Lower leg skin (tissue), 4 donors: ENCODE results near the gene PTPN13. TPM values are rescaled to one million over a fixed set of nuclear protein-coding genes. Genes with fewer than 3 reads are reported as not detected.

Experiments
- DNase-seq, 2 donors: peaks; one replicate each; pipeline ENCODE4 v3.0.0-alpha.2; 2019; ENCODE audit warnings: low spot score in 2 of 2
- H3K4me3 ChIP-seq: fragments of 200-600 bp; sonication (generic); 2 replicates; pipeline ENCODE4 v1.5.1; 2017; ENCODE audit warnings: mild to moderate bottlenecking, low read depth; ENCODE audit not compliant: poor library complexity, severe bottlenecking
- POLR2A ChIP-seq, 2 donors: fragments of 450-650 bp; IDR thresholded peaks; one replicate each; pipeline ENCODE4 v1.6.1; 2016 to 2017; ENCODE audit warnings: antibody characterized with exemption in 2 of 2, mild to moderate bottlenecking in 1 of 2, moderate library complexity in 1 of 2
- WGBS, 2 donors: methylation state at CpG; one replicate each; pipeline ENCODE4 v1.1.5; 2018; 5-methylcytosine and 5-hydroxymethylcytosine counted together
- intact Hi-C: fragments of 100-400 bp; cut with DNase I; formaldehyde crosslinking; loops from one replicate; pipeline ENCODE4 v1.15.0; 2023; ENCODE audit warnings: low total_unique reads
- total RNA-seq, 4 donors: library from RNA; depleted of rRNA; stranded (reverse); fragments of >200 nt; gene quantifications; one replicate each; pipeline ENCODE4 v1.1.0, GENCODE V29; 2016
- TF ChIP-seq, protein P1 (sequence below), 3 donors: fragments of 450-650 bp; IDR thresholded peaks; one replicate each; pipeline ENCODE4 v1.5.1; 2016; ENCODE audit warnings: antibody characterized with exemption in 3 of 3, mild to moderate bottlenecking in 3 of 3, moderate library complexity in 2 of 3

Gene PTPN13
- total RNA-seq, 4 donors from 2014 or later = 98.7 to 135 (median 113) TPM

DNA sequence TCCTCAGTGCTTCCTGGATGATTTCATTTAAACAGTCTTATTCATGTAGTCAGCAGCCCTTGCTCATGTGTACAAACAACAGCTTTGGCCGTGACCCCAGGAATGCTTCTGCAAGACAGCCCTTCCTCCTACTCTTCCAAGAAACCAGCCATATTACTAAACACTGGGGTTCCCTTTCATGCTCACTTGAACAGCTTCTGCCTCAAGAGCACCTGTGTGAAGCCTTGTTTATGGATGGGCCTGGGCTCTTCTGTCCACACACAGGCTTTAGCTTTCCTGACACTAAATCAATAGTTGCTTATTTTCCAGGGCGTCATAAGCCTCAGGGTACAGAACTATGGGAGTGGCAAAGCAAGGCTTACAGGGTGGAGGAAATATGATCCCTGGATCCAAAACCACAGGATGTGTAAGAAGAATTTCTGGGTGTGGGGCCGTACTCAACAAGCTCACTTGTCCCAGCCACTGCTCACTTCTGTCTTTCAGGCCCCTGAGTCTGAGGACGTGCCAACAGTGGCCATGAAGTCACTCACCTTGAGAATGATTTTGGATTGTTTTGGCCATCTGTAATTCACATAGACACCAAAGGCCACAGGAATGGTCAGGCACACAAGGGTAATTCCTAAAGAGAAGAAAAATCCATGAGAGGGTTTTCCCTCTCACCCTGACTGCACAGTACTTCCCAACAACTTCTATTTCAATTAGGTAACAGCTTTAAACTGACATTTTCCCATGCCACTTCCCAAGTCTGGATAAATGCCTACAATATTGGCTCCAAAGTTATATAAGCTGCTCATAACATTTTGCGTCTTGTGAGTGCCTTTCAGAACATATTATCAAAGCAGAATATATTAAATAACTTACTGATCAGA, 237.4 kb downstream of the PTPN13 start:
- TF ChIP-seq, protein P1, sequence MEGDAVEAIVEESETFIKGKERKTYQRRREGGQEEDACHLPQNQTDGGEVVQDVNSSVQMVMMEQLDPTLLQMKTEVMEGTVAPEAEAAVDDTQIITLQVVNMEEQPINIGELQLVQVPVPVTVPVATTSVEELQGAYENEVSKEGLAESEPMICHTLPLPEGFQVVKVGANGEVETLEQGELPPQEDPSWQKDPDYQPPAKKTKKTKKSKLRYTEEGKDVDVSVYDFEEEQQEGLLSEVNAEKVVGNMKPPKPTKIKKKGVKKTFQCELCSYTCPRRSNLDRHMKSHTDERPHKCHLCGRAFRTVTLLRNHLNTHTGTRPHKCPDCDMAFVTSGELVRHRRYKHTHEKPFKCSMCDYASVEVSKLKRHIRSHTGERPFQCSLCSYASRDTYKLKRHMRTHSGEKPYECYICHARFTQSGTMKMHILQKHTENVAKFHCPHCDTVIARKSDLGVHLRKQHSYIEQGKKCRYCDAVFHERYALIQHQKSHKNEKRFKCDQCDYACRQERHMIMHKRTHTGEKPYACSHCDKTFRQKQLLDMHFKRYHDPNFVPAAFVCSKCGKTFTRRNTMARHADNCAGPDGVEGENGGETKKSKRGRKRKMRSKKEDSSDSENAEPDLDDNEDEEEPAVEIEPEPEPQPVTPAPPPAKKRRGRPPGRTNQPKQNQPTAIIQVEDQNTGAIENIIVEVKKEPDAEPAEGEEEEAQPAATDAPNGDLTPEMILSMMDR (IDR thresholded peaks at IDR 0.05) = no peak
- no peak for TF ChIP-seq POLR2A (IDR thresholded peaks at IDR 0.05)
- 31 to 42% methylated on average over 5 of the region's 5 CpGs for WGBS, 2 donors
- no peak for DNase-seq
- intact Hi-C loops = no loop called here
- no peak overlapping the region for H3K4me3 ChIP-seq

DNA sequence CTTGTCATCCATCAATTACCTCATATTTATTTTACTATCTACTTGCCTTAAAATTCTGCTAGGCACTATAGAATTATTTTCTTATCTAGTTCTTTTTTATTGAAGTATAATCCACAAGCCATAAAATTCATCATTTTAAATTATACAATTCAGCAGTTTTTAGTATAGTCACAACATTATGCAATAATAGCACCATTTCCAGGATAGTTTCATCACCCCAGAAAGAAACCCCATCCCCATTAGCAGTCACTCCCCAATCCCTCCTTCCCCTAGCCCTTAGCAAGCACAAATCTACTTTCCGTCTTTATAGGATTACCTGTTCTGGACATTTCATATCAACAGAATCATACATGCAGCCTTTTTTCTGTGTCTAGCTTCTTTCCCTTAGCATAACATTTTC, 239.5 kb downstream of the PTPN13 start:
- DNase-seq = no peak
- intact Hi-C loops = no loop called here
- H3K4me3 ChIP-seq = no peak overlapping the region
- WGBS, 2 donors = 97% methylated on average over 1 of the region's 1 CpG
- TF ChIP-seq, protein P1 (IDR thresholded peaks at IDR 0.05) = no peak
- no peak for TF ChIP-seq POLR2A (IDR thresholded peaks at IDR 0.05)

DNA sequence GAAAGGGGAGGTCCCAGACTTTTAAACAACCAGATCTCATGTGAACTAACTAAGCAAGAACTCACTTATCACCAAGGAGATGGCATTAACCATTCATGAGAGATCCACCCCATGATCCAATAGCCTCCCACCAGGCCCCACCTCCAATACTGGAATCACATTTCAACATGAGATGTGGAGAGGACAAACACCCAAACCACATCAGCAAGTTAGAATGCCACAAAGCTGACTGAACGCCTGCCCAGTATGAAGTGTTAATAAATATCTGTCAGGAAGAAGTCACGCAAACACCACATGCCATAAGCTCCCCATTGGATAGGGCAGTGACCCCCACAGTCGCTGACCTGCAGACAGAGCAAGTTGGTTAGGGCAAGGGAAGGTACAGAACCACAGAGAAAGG, 240.8 kb downstream of the PTPN13 start:
- TF ChIP-seq POLR2A (IDR thresholded peaks at IDR 0.05) = no peak
- TF ChIP-seq, protein P1 (IDR thresholded peaks at IDR 0.05) = no peak
- DNase-seq = no peak
- no peak overlapping the region for H3K4me3 ChIP-seq
- 67 to 86% methylated on average over 3 of the region's 3 CpGs for WGBS, 2 donors
- intact Hi-C loops = no loop called here

DNA sequence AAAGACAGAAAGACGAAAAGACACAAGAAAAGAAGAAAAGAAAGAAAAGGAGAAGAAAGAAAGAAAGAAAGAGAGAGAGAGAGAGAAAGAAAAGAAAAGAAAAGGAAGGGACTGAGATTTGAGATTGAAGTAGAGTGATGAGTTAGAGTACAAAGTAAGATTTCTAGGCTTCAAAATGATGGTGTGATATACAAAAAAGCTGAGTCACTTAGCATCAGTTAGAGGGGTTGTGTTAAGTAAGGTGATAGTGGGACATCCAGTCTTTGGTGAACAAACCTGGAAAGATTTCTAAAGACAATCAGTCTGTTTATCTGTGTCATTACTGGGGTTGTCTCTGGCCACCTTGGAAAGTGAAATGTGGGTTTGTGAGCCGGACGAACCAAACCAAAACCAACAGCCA, 241.6 kb downstream of the PTPN13 start:
- DNase-seq = no peak
- no peak for TF ChIP-seq POLR2A (IDR thresholded peaks at IDR 0.05)
- TF ChIP-seq, protein P1 (IDR thresholded peaks at IDR 0.05) = no peak
- H3K4me3 ChIP-seq = no peak overlapping the region
- 85 to 89% methylated on average over 3 of the region's 3 CpGs for WGBS, 2 donors
- intact Hi-C loops = no loop called here

DNA sequence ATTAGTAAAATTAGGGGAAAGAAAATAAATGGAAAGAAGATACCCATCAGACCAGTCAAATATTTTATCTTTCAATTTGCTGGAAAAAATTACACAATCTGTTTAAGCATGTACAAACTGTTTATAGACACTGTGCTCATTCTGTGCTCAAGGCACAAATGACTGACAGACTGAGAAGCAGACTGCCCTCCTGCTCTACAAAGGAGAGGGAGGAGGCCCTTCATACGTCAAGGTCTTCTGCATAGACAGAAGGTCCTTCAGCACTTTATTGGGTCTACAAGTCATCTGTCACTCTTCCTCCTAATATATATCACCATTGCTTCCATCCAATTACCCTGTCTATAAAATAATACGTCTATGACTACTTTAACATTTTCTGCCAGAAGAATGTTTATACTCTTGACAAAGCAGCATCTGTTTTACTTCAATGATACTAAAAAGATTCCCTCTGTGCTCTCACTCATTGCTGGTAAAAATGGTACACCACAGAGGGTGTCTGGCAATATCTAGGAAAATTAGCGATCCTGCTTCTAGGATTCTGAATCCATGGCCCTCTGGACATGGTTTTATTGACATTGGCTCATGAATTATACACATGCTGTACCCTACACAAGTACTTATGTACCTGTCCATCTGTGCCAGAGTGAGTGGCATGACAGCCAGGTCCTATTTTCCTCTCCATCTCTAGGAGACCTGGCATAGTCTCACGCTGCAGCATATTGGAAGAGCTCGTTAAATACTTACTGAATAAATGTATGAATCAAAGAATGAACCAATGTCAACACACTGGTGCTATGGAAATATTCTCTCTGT, 243.8 kb downstream of the PTPN13 start:
- TF ChIP-seq, protein P1 (IDR thresholded peaks at IDR 0.05) = no peak
- TF ChIP-seq POLR2A (IDR thresholded peaks at IDR 0.05) = no peak
- intact Hi-C loops = no loop called here
- H3K4me3 ChIP-seq = no peak overlapping the region
- 33 to 52% methylated on average over 5 of the region's 5 CpGs for WGBS, 2 donors
- DNase-seq = no peak
